Measurements from ENCODE around the gene MCOLN1.
A peak's percentile ranks its signal among the peaks of the same experiment; 100 is the strongest.

The MCOLN1 gene

GRCh38 chr19:7504684-7505083, 17.7 kb upstream of the MCOLN1 start:
- no peak for DNase-seq (ENCODE audit: low spot score)

- DNase-seq (ENCODE audit: low spot score): no peak
These were observed 17.1 kb upstream of the MCOLN1 start for GRCh38 chr19:7505288-7505681.

DNA sequence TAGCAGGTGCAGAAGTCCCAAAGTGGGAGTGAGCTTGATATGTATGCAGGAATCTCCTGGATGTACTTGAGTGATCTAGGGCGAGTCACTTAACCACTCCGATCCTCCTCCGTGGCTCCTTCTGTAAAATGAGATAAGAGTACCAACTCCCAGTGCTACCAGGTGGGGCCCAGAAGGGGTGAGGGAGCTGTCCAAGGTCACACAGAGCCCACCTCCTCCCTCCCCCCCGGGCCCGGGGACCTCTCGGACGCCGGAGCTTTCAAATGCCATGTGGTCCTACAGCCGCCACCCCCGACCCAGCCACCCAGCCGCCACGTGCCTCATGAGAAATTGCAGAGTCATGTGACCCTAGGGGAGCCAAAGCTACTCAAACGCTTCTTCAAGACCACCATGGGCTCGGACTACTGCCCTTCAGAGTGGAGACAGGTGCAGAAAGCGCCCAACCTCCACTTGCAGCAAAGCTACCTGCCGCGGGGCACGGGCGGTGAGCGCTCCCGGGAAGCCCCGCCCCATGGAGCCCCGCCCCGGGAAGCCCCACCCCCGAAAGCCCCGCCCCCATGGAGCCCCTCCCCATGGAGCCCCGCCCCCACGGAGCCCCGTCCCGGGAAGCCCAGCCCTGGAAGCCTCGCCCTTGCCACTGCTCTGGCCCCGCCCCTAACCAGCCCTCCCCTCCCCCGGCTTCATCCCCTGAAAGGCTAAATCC, 16.6 kb upstream of the MCOLN1 start:
- DNase-seq (ENCODE audit: low spot score): peak; percentile 52

GRCh38 chr19:7506385-7507328, 15.8 kb upstream of the MCOLN1 start:
- DNase-seq (ENCODE audit: low spot score): peak; percentile 53

DNA sequence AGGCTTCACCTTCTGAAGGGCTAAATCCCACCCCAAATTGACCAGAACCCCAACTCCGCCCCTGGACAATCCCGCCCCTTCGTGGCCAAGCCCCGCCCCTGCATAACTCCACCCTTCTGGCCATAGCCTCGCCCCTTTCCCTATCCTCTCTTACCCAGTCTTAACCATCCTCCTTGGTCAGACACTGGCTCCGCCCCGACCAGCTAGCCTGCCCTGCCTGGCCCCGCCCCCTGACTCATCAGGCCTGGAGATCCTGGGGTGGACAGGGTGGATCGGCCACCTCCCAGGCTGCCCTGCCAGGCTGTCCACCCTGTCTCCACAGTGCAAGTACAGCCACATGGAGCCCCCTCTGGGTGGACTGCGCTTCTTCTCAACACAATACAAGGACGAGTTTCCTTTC, 14.5 kb upstream of the MCOLN1 start:
- DNase-seq (ENCODE audit: low spot score): peak; percentile 91

DNA sequence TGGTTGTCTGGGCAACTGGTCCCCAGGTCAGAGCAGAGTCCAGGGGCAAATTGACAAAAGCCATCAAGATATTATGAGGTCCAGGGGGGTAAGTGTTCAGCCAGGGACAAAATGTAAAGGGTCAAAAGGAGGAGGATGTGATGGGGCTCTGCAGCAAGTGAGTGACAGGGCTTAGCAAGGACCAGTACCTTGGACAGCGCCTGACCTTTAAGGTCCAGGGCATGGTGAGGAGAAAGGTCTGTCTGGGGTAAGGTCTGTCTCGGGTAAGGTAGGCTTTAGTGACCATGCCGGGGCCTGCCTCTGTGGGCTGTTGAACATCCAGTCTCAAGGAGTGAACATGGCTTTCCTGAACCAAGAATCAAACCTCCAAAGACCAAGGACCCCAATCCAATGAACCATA, 12.8 kb upstream of the MCOLN1 start:
- DNase-seq (ENCODE audit: low spot score): no peak

- DNase-seq (ENCODE audit: low spot score): no peak
These were observed 10.0 kb upstream of the MCOLN1 start for GRCh38 chr19:7512400-7512851.

DNA sequence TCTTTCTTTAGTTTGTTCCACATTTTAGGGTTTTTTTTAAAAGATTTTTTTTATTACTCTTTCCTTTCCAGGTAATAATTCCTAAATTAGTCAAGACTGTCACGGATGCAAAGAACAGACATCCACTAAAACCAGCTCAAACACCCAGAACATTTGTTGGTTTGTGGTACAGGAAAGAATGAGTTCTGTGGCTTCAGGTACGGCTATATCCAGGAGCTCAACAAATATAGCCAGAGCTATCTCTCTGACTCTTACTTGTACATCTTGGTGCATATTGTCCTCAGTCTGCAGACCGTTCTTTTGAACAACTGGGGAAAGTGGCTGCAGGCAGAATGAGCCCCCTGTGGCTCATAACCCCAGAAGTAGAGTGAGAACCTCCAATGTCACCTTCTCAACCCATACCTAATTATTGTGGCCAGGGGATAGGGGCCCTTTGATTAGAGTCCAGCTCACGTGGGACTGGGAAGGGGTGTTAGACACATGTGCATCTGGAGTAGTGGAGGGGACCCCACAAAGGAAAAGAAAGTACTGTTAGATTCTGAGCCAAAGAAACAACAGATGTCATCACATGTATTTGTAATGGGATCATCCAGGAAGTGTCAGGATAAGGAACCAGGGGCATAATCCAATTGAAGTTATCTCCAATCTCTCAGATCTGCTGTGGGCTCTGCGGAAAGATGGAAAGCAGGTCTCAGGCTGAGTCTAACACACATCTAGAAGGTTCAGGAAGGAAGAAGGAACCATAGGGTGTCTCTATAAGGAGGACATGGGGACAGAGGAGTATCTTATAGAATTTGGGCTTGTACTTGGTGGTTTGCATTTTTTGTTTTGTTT, 8.4 kb upstream of the MCOLN1 start:
- DNase-seq (ENCODE audit: low spot score): no peak

DNA sequence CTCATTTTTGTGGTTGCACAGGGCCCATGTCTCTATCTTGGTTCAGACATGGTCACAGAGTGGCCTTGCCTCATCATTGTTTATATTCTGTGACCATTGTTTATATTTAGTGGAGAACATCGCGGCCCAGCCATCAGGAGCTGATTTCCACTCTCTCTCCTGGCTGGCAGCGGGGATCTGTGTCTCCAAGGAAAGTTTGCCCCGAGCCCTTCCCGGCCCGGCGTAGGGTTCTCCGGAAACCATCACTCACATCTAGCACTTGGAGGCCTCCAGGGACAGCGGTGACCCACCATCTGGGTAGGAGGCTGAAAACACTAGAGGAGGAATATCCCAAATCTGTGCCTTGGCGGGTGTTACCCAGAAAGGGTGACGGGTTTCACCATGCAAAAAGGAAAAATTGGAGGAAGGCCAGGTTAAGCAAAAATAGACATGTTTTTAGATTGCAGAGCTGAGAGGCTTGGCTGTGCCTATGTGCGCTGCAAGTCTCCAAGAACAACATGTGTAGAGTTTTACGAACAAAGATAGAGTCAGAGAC, 7.2 kb upstream of the MCOLN1 start:
- DNase-seq (ENCODE audit: low spot score): no peak

DNA sequence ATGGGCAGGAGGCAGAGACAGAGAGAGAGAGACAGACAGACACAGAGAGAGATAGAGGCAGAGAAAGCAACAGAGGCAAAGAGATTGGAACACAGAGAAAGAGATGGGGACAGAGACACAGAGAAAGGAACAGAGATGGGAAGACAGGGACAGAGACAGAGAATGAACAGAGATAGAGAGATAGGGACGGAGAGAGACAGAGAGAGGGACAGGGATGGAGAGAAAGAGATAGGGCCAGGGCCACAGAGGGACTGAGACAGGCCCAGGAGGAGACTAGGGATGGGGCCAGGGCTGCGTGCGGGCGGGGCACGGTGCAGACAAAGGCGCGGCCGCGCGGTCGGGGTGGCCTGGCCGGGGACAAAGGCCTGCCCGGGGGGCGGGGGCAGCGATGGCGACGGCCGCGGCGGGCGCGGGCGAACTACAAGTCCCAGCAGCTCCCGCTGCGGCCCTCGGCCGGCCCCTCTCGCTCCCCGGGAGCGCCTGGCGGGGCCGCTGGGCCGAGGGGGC, 6.7 kb upstream of the MCOLN1 start, which contains the start of gene ZNF358:
TSS of gene ZNF358 (plus strand) at position 459 of the 507 bp plus-strand sequence. CDS start 3,140 bp downstream, outside the sequence.
- DNase-seq (ENCODE audit: low spot score): peak; percentile 93

DNA sequence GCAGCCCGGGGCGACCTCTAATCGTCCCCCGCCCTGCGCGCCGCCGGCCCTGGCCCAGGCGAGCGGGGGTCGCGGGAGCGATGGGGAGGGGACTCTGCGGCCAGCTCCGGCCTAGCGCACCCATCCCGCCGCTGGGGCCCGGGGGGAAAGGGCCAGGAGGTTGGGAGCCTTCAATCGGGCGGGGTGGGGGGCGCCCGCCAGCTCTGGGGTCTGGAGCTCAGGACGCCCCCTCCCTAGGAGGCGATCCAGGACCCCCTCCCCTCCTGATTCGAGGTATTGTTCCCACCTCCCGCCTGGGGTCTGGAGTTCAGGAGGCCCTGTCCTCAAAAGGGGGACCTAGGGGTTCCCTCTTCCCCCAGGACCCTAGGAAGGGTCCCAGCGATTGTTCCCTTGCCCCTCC, 6.1 kb upstream of the MCOLN1 start:
- no peak for DNase-seq (ENCODE audit: low spot score)

- no peak for DNase-seq (ENCODE audit: low spot score)
These were observed 5.5 kb upstream of the MCOLN1 start for GRCh38 chr19:7516878-7517277.

DNA sequence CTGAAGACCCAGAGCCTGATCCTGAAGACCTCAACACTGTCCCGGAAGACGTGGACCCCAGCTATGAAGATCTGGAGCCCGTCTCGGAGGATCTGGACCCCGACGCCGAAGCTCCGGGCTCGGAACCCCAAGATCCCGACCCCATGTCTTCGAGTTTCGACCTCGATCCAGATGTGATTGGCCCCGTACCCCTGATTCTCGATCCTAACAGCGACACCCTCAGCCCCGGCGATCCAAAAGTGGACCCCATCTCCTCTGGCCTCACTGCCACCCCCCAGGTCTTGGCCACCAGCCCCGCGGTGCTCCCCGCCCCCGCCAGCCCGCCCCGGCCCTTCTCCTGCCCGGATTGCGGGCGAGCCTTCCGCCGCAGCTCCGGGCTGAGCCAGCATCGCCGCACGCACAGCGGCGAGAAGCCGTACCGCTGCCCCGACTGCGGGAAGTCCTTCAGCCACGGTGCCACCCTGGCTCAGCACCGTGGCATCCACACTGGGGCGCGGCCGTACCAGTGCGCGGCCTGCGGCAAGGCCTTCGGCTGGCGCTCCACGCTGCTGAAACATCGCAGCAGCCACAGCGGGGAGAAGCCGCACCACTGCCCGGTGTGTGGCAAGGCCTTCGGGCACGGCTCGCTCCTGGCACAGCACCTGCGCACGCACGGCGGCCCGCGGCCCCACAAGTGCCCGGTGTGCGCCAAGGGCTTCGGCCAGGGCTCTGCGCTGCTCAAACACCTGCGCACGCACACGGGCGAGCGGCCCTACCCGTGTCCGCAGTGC, 2.9 kb upstream of the MCOLN1 start:
- DNase-seq (ENCODE audit: low spot score): no peak

- no peak for DNase-seq (ENCODE audit: low spot score)
These were observed 2.0 kb upstream of the MCOLN1 start for GRCh38 chr19:7520131-7521051.

GRCh38 chr19:7521551-7522071, 813 bp upstream of the MCOLN1 start:
- DNase-seq (ENCODE audit: low spot score): no peak

DNA sequence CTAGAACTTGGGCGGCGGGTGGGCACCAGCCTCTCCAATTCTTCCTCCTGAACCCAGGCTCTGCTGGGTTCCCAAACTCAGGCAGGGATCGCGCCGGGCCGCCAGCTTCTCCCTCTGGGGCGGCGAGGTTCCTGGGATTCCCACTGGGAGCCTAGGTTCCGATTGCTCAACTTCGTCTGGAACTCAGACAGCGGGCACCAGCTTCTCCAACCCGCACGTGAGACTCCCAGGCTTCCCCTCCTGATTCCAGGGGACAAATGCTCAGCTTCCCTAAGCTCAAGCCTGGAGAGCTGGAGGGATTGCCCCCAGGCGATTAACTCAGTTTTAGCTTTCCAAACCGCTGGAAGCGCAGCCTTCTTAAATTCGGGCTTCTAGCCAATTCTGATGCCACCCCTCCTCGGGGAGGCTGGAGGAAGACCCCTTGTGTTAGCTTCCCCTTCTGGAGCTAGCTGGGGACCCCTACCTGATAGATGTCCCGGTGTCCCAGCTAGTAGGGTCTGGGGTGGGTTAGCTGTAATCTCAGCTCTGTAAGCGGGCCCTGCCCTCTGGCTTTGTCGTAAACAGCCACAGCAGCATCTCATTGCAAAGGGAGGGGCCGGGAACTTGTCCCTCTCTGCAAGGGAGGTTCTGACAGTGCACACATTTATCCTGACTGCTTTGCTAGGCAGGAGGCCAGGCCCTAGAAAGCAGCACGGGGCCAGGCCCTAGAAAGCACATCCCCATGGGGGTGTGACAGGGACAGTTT, 671 bp downstream of the MCOLN1 start:
- DNase-seq (ENCODE audit: low spot score): peak; percentile 48

GRCh38 chr19:7524523-7524922, 2.1 kb downstream of the MCOLN1 start:
- DNase-seq (ENCODE audit: low spot score): no peak

GRCh38 chr19:7524992-7525739, 2.7 kb downstream of the MCOLN1 start:
- DNase-seq (ENCODE audit: low spot score): no peak

Measured in AG08395 (cell line).